Adipocyte (in vitro differentiated cells): ENCODE results near the gene BTK.
"Not testable (repeated sequence)": the region's sequence is repeated elsewhere in the genome, so short reads cannot be mapped to it uniquely, and the experiment has no call there.

Experiments used
- DNase-seq: peaks from one replicate; pipeline ENCODE4 v3.0.0-alpha.2; 2015; ENCODE audit warnings: low read depth
- H3K27me3 ChIP-seq: replicated peaks from 2 replicates; pipeline ENCODE4 v1.7.0; 2013; ENCODE audit warnings: mild to moderate bottlenecking, low read length, moderate library complexity; ENCODE audit not compliant: control insufficient read depth, insufficient read depth
- H3K36me3 ChIP-seq: 2 replicates; pipeline ENCODE4 v1.7.0; 2013; ENCODE audit warnings: low read length, mild to moderate bottlenecking, moderate library complexity; ENCODE audit not compliant: control insufficient read depth, insufficient read depth, severe bottlenecking
- H3K4me1 ChIP-seq: 2 replicates; pipeline ENCODE4 v1.7.0; 2013; ENCODE audit warnings: mild to moderate bottlenecking, low read length, moderate library complexity; ENCODE audit not compliant: control insufficient read depth, insufficient read depth
- H3K4me3 ChIP-seq: 2 replicates; pipeline ENCODE4 v1.7.0; 2013; ENCODE audit warnings: mild to moderate bottlenecking, low read length, moderate library complexity
- H3K9ac ChIP-seq: 2 replicates; pipeline ENCODE4 v1.7.0; 2013; ENCODE audit warnings: mild to moderate bottlenecking, low read length, moderate library complexity
- H3K9me3 ChIP-seq: 2 replicates; pipeline ENCODE4 v1.7.0; 2013; ENCODE audit warnings: mild to moderate bottlenecking, low read length, moderate library complexity; ENCODE audit not compliant: control insufficient read depth

BTK gene

GRCh38 chrX:101362757-101363156, 23.2 kb downstream of the BTK start:
- Histone ChIP-seq H3K36me3 (no peaks in the 10 kb centered on the region), H3K27me3 (peaks cover 48% of the 10 kb centered on the region), H3K4me3 (no peak overlapping the region), H3K4me1 (no peaks in the 10 kb centered on the region), H3K9ac (no peak overlapping the region), H3K9me3 (no peaks in the 10 kb centered on the region)
- no peak for DNase-seq

GRCh38 chrX:101362116-101362515, 23.9 kb downstream of the BTK start:
- Histone ChIP-seq H3K9ac (no peak overlapping the region), H3K27me3 (peaks cover 50% of the 10 kb centered on the region), H3K4me1 (no peaks in the 10 kb centered on the region), H3K4me3 (no peak overlapping the region), H3K36me3 (no peaks in the 10 kb centered on the region), H3K9me3 (no peaks in the 10 kb centered on the region)
- no peak for DNase-seq

DNA sequence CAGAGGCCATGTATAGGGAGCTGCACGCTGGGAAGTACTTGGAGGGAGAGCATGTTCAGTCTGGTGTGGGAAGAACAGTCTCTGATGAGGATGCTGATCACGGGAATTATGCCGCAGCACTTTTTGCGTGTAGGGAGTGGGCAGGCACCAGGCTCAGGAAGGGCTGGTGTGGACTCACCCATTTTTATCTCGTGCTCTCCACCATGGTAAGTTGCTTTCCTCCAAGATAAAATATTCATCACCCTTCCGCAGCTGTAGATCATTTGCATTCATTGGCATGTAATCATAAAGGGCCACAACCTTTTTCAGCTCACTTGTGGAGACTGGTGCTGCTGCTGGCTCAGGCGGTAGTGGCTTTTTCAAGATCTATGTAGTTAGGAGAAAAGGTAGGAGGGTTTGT, 25.6 kb downstream of the BTK start:
- no peaks in the 10 kb centered on the region for H3K4me1 ChIP-seq
- H3K9ac ChIP-seq = no peak overlapping the region
- H3K36me3 ChIP-seq = no peaks in the 10 kb centered on the region
- H3K4me3 ChIP-seq = no peak overlapping the region
- peaks cover 53% of the 10 kb centered on the region for H3K27me3 ChIP-seq
- no peak for DNase-seq
- no peaks in the 10 kb centered on the region for H3K9me3 ChIP-seq

DNA sequence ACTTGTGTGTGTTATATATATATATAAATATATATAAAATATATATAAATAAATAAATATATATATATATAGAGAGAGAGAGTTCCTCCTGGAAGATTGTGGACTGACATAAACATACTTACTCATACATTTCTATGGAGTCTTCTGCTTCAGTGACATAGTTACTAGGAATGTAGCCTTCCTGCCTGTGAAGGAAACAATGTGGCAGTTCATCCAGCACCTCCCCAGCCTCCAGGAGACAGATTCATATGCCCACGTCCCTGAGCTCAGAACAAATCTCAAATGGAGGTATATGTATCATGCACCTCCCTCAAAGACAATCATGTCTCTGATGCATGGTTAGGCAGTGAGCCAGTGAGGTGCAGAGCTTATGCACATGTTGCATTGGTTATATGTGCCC, 26.0 kb downstream of the BTK start:
- no peaks in the 10 kb centered on the region for H3K9me3 ChIP-seq
- H3K36me3 ChIP-seq = no peaks in the 10 kb centered on the region
- H3K27me3 ChIP-seq = peaks cover 49% of the 10 kb centered on the region
- no peak for DNase-seq
- H3K9ac ChIP-seq = no peak overlapping the region
- no peaks in the 10 kb centered on the region for H3K4me1 ChIP-seq
- no peak overlapping the region for H3K4me3 ChIP-seq

DNA sequence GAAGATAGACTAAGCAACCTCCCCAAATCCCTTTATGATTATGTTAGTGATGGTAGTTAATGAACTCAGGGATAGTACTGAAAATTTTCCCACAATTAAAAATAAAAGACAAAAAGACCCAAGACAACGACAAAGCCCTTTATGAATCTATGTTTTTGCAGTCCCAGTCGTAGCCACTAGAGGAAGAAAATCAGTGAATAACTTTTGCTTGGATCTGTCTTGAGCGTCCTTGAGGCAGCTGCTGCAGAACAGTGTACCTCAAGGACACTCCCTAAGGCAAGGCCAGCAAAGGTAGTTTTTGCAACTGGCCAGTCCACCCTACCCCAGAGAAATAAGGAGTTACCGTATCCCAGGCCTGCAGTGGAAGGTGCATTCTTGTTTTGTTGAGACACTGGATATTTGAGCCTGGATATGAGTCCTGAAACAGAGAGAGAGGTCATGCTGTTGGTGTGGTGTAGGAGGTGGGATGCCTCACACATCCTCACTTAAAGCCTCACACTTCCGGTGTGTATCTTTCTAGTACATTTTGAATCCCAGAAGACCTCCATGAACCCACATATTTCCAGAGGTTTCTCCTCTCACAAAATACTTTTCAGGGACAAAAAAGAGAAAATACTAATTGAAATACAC, 28.7 kb downstream of the BTK start:
- H3K27me3 ChIP-seq = peaks cover 46% of the 10 kb centered on the region
- H3K9me3 ChIP-seq = no peaks in the 10 kb centered on the region
- no peak overlapping the region for H3K4me3 ChIP-seq
- no peaks in the 10 kb centered on the region for H3K4me1 ChIP-seq
- no peak overlapping the region for H3K9ac ChIP-seq
- DNase-seq = peak; percentile 4
- H3K36me3 ChIP-seq = no peaks in the 10 kb centered on the region

GRCh38 chrX:101349193-101349562, 36.8 kb downstream of the BTK start:
- Histone ChIP-seq H3K36me3 (peaks cover 10% of the 10 kb centered on the region), H3K4me3 (peak overlapping the region; percentile 92), H3K4me1 (peaks cover 9% of the 10 kb centered on the region), H3K27me3 (peaks cover 2% of the 10 kb centered on the region), H3K9me3 (peaks cover 2% of the 10 kb centered on the region), H3K9ac (peak overlapping the region; percentile 89)
- DNase-seq = no peak

GRCh38 chrX:101348452-101349192, 37.4 kb downstream of the BTK start, which contains the start of gene TIMM8A:
TIMM8A (minus strand) TSS chrX:101348742; CDS start chrX:101348664, 78 bp downstream.
- H3K4me1 ChIP-seq = peaks cover 9% of the 10 kb centered on the region
- peak; percentile 87 for DNase-seq
- peak within 1 kb of the TSS; percentile 92 for H3K4me3 ChIP-seq
- peaks cover 2% of the 10 kb centered on the region for H3K9me3 ChIP-seq
- H3K27me3 ChIP-seq = no peaks in the 10 kb centered on the region
- peak within 1 kb of the TSS; percentile 89 for H3K9ac ChIP-seq
- peaks cover 10% of the 10 kb centered on the region for H3K36me3 ChIP-seq

GRCh38 chrX:101347859-101348451, 38.0 kb downstream of the BTK start:
- DNase-seq = peak; percentile 46
- H3K4me3 ChIP-seq = peak overlapping the region; percentile 92

DNA sequence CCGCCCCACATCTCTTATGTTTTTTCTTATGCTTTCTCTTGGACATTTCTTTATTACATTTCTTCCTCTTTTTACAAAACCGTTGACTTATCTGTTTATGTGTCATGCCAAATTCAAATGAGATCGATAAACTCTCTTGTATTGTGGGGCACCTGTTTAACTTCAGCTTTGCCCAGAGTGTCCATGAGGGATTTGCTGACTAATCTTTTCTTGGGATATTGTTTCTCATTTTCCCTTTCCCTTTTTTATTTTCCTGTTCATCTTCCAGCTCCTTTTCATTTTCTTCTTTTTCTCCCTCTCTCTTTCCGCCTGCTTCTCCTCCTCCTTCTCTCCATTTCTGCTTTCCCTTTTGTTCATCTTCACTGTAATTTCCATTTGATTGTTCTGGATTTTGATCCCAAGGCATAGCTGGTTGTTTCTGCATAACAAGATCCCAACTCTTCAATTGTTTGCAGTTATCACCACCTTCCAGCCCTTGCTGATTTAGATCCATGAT, 48.2 kb downstream of the BTK start:
- Histone ChIP-seq H3K27me3 (no peaks in the 10 kb centered on the region), H3K9ac (no peak overlapping the region)

More at GRCh38 chrX:101347859-101348451, 38.0 kb downstream of the BTK start:
- Histone ChIP-seq H3K4me1 (peaks cover 9% of the 10 kb centered on the region), H3K9ac (peak overlapping the region; percentile 89), H3K27me3 (no peaks in the 10 kb centered on the region), H3K9me3 (peaks cover 2% of the 10 kb centered on the region), H3K36me3 (peaks cover 10% of the 10 kb centered on the region)

GRCh38 chrX:101334310-101334709, 51.7 kb downstream of the BTK start:
- H3K9me3 ChIP-seq, H3K4me1 ChIP-seq, H3K36me3 ChIP-seq, H3K4me3 ChIP-seq, H3K9ac ChIP-seq, DNase-seq, H3K27me3 ChIP-seq: not testable (repeated sequence)

More for the DNA sequence above, 48.2 kb downstream of the BTK start:
- Histone ChIP-seq H3K4me3 (no peak overlapping the region), H3K9me3 (peaks cover 7% of the 10 kb centered on the region), H3K4me1 (peaks cover 4% of the 10 kb centered on the region), H3K36me3 (no peaks in the 10 kb centered on the region)
- DNase-seq = no peak

GRCh38 chrX:101326600-101326999, 59.4 kb downstream of the BTK start:
- H3K9me3 ChIP-seq, H3K27me3 ChIP-seq, DNase-seq, H3K4me3 ChIP-seq, H3K4me1 ChIP-seq, H3K9ac ChIP-seq, H3K36me3 ChIP-seq: not testable (repeated sequence)
